HG03460 (cell line): ENCODE data around the gene NHLRC4.

ENCODE experiments used
- ATAC-seq: cut with Tn5 transposase; IDR thresholded peaks from one replicate; pipeline ENCODE4 v1.9.1; 2021; ENCODE audit not compliant: unreplicated experiment

Gene NHLRC4

DNA sequence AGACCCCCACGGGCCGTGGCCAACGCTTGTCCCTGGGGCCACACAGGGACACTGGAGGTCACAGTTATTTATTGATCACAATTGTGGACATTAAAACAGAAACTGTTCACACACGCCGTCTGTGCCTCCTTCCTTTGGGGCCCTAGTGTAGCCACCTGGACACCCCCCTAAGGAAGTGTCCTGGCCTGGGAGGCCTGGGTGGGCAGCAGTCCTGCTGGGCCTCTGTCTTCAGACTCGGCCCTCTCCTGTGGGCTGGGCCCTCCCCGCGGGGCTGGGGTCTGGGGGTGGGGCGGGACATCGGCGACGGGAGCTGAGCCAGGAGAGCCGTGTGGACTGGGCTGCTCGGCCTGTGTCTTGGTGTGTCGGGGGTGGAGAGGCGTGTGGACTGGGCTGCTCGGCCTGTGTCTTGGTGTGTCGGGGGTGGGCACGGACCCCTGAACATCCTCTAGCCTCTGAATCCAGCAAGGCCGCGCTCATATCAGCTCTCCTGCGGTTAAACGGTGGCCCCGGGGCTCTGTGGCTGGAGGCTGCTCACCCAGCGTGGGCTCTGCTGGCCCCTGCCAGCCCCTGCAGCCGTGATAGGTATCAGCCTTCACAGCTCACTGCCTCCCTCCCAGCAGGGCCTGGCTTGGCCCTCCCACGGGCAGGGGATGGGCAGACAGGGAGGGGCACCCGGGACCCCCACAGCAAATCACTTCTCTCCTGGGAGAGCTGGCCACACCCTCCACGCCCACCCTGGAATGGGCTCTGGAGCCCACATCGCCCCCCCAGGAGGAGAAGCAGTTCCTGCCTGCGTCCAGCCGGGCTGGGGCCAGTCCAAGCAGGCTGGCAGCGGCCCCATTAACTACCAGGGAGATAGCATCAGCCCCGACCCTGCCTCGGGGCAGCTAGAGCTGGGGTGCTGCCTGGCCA is 1.1 kb upstream of the NHLRC4 start:
- ATAC-seq, result no peak

DNA sequence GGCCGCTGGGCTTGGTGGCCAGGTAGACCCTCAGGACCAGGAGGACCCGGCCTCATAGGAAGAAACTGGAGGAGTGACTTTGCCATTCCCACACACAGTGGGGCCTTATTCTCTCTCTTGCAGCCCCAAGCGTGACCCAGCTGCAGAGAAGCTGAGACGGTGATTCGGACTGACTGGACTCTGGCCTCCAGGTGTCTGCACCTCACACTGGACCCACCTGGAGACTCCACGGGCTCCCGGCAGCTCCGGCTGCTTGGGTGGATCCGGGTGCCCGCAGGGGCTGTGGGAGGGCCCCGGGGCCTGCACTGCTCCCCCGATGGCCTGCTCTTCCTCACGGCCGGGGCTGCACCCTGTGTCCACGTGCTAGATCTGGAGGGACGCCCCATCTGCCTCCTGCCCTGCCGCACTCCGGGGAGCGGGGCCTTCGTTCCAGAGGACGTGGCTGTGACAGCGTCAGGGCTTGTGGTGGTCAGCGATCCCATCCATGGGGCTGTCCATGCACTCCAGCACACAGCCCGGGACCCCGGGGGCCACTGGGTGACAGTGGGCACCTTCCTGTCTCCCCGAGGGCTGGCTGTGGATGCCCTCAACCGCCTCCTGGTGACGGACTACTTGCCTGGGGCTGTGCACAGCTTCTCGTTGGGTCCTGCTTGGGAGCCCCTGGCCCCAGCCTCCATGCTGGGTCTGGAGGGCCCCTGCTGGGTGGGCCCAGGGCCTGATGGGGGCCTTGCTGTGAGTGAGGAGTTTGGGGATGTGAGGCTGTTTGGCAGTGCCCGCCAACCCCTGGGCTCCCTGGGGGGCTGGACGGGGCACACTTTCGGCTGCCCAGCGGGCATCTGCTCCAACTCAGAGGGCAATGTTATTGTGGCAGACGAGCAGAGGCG is 810 bp downstream of the NHLRC4 start:
- ATAC-seq, result no peak

GRCh38 chr16:568401-569258 is 1.8 kb downstream of the NHLRC4 start:
- no peak for ATAC-seq

GRCh38 chr16:569445-570254 is 2.8 kb downstream of the NHLRC4 start, which contains the start of gene PIGQ:
PIGQ (plus strand) TSS chr16:569968; CDS start chr16:574075, 4,107 bp downstream.
- ATAC-seq, result peak; percentile 47

- ATAC-seq, result no peak
Measured at GRCh38 chr16:572865-573650, 6.3 kb downstream of the NHLRC4 start.

GRCh38 chr16:574021-574760 is 7.4 kb downstream of the NHLRC4 start:
- no peak for ATAC-seq

DNA sequence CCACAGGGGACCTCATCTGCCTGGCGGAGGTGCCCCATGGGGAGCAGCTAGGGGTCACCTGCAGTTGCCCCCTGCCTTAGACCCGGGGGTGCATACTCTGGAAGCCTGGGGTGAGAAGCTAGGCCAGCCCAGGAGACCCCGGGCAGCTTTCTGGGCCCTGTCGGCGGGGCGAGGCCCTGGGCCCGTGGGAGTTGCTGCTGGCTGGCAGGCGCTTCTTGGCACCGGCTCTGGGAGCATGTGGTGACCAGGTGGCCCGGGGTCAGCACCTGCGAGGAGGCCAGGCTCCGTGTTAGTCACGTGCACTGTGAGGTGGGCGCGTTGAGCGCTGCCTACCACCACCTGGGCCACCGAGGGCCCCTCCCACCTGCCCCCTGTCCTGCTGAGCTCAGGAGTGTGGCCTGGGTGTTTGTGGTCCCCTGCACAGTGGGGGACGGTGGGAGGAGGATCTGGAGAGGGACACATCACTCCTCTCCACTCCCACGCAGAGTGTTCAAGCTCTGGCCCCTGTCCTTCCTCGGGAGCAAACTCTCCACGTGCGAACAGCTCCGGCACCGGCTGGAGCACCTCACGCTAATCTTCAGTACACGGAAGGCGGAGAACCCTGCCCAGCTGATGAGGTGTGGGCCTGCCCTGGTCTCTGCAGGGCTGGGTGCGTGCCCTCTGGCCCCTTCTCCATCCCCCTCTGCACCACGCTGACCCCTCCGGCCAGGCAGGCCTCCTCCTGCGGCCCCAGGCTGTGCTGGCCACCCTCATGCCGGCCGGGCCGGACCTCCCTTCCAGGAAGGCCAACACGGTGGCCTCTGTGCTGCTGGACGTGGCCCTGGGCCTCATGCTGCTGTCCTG is 8.8 kb downstream of the NHLRC4 start:
- ATAC-seq, result no peak

- no peak for ATAC-seq
Measured at GRCh38 chr16:576197-576822, 9.5 kb downstream of the NHLRC4 start.

GRCh38 chr16:576823-577201 is 10.0 kb downstream of the NHLRC4 start:
- no peak for ATAC-seq

DNA sequence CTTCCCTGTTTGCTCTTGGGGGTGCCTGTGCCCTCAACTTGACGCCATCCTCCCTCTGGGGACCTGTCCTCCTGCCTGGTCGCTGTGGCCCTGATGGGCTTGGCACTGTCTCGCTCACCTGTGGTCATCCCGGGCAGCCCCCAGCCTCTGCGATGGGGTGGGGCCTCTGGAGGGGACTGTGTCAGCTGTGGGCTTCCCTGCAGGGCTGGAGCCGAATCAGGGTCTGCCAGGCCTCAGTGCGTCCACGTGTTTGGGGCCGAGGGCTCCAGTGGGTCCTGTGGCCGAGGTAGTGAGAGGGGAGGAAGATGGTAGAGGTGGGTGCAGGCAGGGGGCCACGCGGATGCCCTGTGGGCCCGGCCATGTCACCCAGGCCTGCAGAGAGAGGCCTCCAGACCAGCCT is 11.0 kb downstream of the NHLRC4 start:
- no peak for ATAC-seq

GRCh38 chr16:578232-578869 is 11.5 kb downstream of the NHLRC4 start:
- ATAC-seq, result no peak

- ATAC-seq, result no peak
Measured at GRCh38 chr16:578870-579405, 12.1 kb downstream of the NHLRC4 start.

GRCh38 chr16:580141-580945 is 13.5 kb downstream of the NHLRC4 start:
- ATAC-seq, result no peak

DNA sequence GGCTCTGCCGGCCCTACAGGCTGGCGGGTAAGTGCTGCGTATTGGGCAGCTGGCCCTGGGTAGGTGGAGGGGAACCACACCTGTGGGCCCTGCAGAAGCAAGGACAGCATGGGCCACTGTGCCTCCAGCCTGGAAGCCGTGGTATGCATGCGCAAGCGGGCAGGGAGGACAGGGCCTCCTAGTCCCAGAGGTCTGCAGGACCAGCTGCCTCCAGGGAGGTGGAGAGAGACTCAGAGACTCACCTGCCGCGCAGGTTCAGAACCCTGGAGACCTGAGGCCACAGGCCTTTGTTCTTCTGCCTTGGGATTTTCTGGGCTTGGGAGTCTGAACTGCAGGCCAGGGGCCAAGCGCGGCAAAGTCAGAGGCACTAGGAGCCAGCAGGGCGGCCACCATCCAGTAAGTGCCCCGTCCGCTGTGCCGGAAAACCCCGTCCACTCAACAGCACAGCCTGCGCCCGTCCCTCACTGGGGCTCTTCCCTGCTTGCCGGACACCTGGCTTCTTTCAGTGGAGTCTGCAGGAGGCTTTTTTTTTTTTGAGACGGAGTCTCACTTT is 14.2 kb downstream of the NHLRC4 start:
- no peak for ATAC-seq

- no peak for ATAC-seq
Measured at GRCh38 chr16:582218-582613, 15.4 kb downstream of the NHLRC4 start.
